ENCODE results near the gene PTGFRN. TPM values are rescaled to one million over a fixed set of nuclear protein-coding genes. Genes with fewer than 3 reads are reported as not detected.

Gene PTGFRN
- total and polyA plus RNA-seq, 9 donors = 22.9 to 106 (median 65.8) TPM

DNA sequence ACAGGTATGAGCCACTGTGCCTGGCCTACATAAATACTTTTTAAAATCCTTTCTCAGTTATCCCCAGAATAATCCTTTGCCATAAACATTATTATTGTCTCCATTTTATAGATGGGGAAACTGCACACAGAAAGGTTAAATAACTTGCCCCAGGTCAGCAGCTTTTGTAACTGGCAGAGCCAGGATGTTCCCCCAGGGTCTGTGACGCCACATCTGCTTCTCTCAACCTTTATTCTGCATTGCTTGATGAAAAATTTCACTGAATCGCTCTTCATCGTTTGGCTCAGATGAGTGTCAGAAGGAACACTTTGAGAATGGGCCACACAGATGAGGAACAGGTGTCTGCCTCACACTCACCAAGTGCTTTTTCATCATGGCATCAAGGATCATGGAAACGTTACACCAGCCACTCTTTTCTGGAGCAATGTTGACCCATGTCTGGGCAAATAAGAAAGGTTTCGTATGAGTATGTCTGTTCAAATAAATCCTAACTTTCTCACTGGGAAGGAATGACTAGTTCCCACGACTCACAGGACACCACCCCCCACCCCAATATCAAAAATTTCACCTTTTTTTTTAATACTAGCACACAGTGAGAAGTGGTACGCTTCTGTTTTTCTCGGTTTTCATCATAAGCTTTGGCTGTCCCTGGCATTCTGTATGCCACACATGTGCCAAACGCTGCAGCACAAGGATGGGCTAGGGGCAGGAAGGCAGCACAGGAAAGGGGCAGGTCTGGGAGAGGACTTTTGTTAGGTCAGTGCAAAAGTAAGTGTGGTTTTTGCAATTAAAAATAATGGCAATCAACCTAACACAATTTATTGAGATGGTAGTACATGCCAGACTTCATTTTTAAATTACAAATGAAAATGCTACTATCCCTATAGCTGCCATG is 9.0 kb upstream of the PTGFRN start:
- DNase-seq = no peak
- no peaks in the 10 kb centered on the region for H3K27me3 ChIP-seq
- H3K4me3 ChIP-seq = no peak overlapping the region
- WGBS, 3 donors = 78 to 83% (median 83%) methylated on average over 9 of the region's 9 CpGs
- TF ChIP-seq EP300 (IDR thresholded peaks at IDR 0.05) (no peak), POLR2A (IDR thresholded peaks at IDR 0.05) (no peak)
- TF ChIP-seq, protein P1, sequence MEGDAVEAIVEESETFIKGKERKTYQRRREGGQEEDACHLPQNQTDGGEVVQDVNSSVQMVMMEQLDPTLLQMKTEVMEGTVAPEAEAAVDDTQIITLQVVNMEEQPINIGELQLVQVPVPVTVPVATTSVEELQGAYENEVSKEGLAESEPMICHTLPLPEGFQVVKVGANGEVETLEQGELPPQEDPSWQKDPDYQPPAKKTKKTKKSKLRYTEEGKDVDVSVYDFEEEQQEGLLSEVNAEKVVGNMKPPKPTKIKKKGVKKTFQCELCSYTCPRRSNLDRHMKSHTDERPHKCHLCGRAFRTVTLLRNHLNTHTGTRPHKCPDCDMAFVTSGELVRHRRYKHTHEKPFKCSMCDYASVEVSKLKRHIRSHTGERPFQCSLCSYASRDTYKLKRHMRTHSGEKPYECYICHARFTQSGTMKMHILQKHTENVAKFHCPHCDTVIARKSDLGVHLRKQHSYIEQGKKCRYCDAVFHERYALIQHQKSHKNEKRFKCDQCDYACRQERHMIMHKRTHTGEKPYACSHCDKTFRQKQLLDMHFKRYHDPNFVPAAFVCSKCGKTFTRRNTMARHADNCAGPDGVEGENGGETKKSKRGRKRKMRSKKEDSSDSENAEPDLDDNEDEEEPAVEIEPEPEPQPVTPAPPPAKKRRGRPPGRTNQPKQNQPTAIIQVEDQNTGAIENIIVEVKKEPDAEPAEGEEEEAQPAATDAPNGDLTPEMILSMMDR (IDR thresholded peaks at IDR 0.05) = no peak
- intact Hi-C loops (cut with DNase I) = no loop called here
- no peaks in the 10 kb centered on the region for H3K4me1 ChIP-seq (ENCODE audit: insufficient read depth)
- H3K9me3 ChIP-seq = no peaks in the 10 kb centered on the region
- H3K27ac ChIP-seq = no peak overlapping the region
- no peaks in the 10 kb centered on the region for H3K36me3 ChIP-seq

DNA sequence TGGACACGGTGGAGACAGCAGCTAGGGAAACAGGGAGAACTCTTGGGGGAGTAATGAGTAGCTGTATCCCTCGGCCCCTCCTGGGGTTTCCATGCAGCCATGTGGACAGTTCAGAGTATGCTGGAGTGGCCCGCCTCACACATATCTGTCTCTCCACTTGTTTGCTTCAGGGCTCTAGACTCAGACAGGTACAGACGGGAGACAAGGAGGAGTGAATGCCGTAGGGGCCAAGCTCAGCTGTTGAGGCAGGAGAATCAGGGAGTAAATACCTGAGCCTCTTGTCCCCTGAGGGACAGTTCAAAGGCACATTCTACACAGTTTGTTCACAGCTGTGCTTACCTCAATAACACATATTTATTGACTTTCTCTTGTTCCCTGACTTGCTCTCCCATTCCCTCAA is 7.7 kb upstream of the PTGFRN start:
- no peak overlapping the region for H3K27ac ChIP-seq
- intact Hi-C loops (cut with DNase I) = no loop called here
- H3K9me3 ChIP-seq = no peaks in the 10 kb centered on the region
- no peaks in the 10 kb centered on the region for H3K36me3 ChIP-seq
- no peaks in the 10 kb centered on the region for H3K4me1 ChIP-seq (ENCODE audit: insufficient read depth)
- no peak overlapping the region for H3K4me3 ChIP-seq
- 58 to 68% (median 64%) methylated on average over 5 of the region's 5 CpGs for whole genome bisulfite sequencing, 3 donors
- H3K27me3 ChIP-seq = no peaks in the 10 kb centered on the region
- TF ChIP-seq, protein P1 (IDR thresholded peaks at IDR 0.05) = no peak
- TF ChIP-seq POLR2A (IDR thresholded peaks at IDR 0.05) (no peak), EP300 (IDR thresholded peaks at IDR 0.05) (no peak)
- no peak for DNase-seq

DNA sequence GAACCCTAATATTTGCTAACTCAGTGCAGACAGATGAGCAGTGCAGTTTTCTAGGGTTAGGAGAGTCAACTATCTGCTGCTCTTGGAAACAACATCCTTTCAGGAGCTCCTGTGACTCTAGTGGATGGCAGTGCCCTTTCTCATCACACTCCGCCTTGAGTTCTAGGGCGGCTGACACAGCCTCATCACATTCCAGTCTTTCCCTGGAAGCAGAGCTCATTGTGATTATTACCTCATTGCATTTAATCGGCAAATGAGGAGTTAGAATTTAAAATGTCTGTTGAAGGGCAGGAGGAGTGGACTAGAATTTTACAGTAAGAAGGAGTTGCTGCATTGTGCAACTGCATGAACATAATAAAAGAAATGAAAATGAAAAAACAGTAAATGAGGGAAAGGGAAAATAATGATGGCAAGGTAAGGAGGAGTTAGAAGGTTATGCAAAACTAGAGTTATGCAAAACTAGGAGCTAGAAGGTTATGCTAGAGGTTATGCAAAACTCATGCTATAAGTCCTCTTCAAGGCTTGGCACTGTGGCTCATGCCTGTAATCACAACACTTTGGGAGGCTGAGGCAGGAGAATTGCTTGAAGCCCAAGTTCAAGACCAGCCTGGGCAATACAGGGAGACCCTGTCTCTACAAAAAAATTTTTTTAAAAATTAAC is 6.9 kb upstream of the PTGFRN start:
- 76 to 80% (median 77%) methylated on average over 3 of the region's 3 CpGs for WGBS, 3 donors
- intact Hi-C loops (cut with DNase I) = no loop called here
- Histone ChIP-seq H3K36me3 (no peaks in the 10 kb centered on the region), H3K4me3 (no peak overlapping the region), H3K27me3 (no peaks in the 10 kb centered on the region), H3K27ac (no peak overlapping the region), H3K4me1 (ENCODE audit: insufficient read depth) (no peaks in the 10 kb centered on the region), H3K9me3 (no peaks in the 10 kb centered on the region)
- no peak for DNase-seq
- no peak for TF ChIP-seq POLR2A (IDR thresholded peaks at IDR 0.05)
- TF ChIP-seq, protein P1 (IDR thresholded peaks at IDR 0.05) = no peak
- TF ChIP-seq EP300 (IDR thresholded peaks at IDR 0.05) = no peak

DNA sequence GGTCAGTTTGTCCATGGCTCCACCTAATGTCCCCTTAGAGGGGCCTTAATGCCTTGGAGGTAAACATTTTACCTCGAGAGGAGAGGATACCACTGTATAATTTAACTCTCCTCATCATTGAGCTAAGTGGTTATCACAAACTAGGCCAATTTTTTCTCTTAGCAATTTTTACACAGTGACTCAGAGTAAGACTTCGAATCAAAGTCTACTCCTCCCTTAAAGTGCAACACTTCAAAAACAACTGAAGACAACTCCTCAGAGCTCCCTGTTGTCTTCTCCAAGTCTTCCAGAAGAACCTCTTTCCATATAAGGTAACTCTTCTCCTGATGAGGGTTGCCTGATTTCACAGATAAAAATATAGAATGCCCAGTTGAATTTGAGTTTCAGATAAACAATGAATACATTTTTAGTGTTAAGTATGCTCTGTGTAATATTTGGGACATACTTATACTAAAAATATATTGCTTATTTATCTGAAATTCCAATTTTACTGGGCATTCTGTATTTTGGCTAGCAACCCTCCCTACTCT is 4.9 kb upstream of the PTGFRN start:
- intact Hi-C loops (cut with DNase I) = no loop called here
- TF ChIP-seq POLR2A (IDR thresholded peaks at IDR 0.05) (no peak), EP300 (IDR thresholded peaks at IDR 0.05) (no peak)
- TF ChIP-seq, protein P1 (IDR thresholded peaks at IDR 0.05) = no peak
- Histone ChIP-seq H3K36me3 (no peaks in the 10 kb centered on the region), H3K27ac (no peak overlapping the region), H3K4me1 (ENCODE audit: insufficient read depth) (no peaks in the 10 kb centered on the region), H3K27me3 (no peaks in the 10 kb centered on the region), H3K4me3 (no peak overlapping the region), H3K9me3 (no peaks in the 10 kb centered on the region)
- 36 to 44% (median 41%) methylated on average over 2 of the region's 2 CpGs for WGBS, 3 donors
- DNase-seq = no peak
